ENCODE measurements around the gene KNSTRN.

KNSTRN gene

GRCh38 chr15:40424483-40425115 lies 42.1 kb downstream of the KNSTRN start:
- no peak for TF ChIP-seq CTCF (IDR thresholded peaks at IDR 0.05)
- peaks cover 24% of the 10 kb centered on the region for H3K27me3 Mint-ChIP-seq (ENCODE audit: low read depth, poor library complexity)
- H3K4me1 Mint-ChIP-seq, result peaks cover under 1% of the 10 kb centered on the region
- no peaks in the 10 kb centered on the region for H3K36me3 Mint-ChIP-seq (ENCODE audit: low read depth)
- DNase-seq, result no peak
- H3K4me3 Mint-ChIP-seq, result no peak overlapping the region
- H3K27ac Mint-ChIP-seq, result no peak overlapping the region
- no peaks in the 10 kb centered on the region for H3K9me3 Mint-ChIP-seq

GRCh38 chr15:40425681-40426080 lies 43.2 kb downstream of the KNSTRN start:
- DNase-seq, result no peak
- Mint-ChIP-seq H3K4me3 (no peak overlapping the region), H3K27me3 (ENCODE audit: low read depth, poor library complexity) (peaks cover 24% of the 10 kb centered on the region), H3K27ac (no peak overlapping the region), H3K9me3 (no peaks in the 10 kb centered on the region), H3K36me3 (ENCODE audit: low read depth) (no peaks in the 10 kb centered on the region), H3K4me1 (peaks cover 12% of the 10 kb centered on the region)
- no peak for TF ChIP-seq CTCF (IDR thresholded peaks at IDR 0.05)

GRCh38 chr15:40427188-40427587 lies 44.7 kb downstream of the KNSTRN start:
- peaks cover 18% of the 10 kb centered on the region for H3K27me3 Mint-ChIP-seq (ENCODE audit: low read depth, poor library complexity)
- no peak overlapping the region for H3K4me3 Mint-ChIP-seq
- H3K36me3 Mint-ChIP-seq (ENCODE audit: low read depth), result no peaks in the 10 kb centered on the region
- no peak for TF ChIP-seq CTCF (IDR thresholded peaks at IDR 0.05)
- H3K9me3 Mint-ChIP-seq, result no peaks in the 10 kb centered on the region
- H3K27ac Mint-ChIP-seq, result no peak overlapping the region
- peaks cover 15% of the 10 kb centered on the region for H3K4me1 Mint-ChIP-seq
- no peak for DNase-seq

GRCh38 chr15:40428185-40428584 lies 45.7 kb downstream of the KNSTRN start:
- no peaks in the 10 kb centered on the region for H3K36me3 Mint-ChIP-seq (ENCODE audit: low read depth)
- peaks cover 15% of the 10 kb centered on the region for H3K4me1 Mint-ChIP-seq
- H3K4me3 Mint-ChIP-seq, result no peak overlapping the region
- H3K27ac Mint-ChIP-seq, result no peak overlapping the region
- DNase-seq, result no peak
- no peak for TF ChIP-seq CTCF (IDR thresholded peaks at IDR 0.05)
- peaks cover 27% of the 10 kb centered on the region for H3K27me3 Mint-ChIP-seq (ENCODE audit: low read depth, poor library complexity)
- no peaks in the 10 kb centered on the region for H3K9me3 Mint-ChIP-seq

- Mint-ChIP-seq H3K9me3 (no peaks in the 10 kb centered on the region), H3K27me3 (ENCODE audit: low read depth, poor library complexity) (peaks cover 34% of the 10 kb centered on the region), H3K4me1 (peaks cover 15% of the 10 kb centered on the region), H3K36me3 (ENCODE audit: low read depth) (no peaks in the 10 kb centered on the region), H3K4me3 (no peak overlapping the region), H3K27ac (no peak overlapping the region)
- no peak for TF ChIP-seq CTCF (IDR thresholded peaks at IDR 0.05)
- DNase-seq, result no peak
These were observed 46.7 kb downstream of the KNSTRN start for GRCh38 chr15:40429068-40429710.
